GM12874 (cell line): ENCODE data around the gene COL27A1.
A peak's percentile ranks its signal among the peaks of the same experiment; 100 is the strongest.

Experiments
- CTCF ChIP-seq: IDR thresholded peaks from 2 replicates; pipeline ENCODE4 v1.5.1; 2011; ENCODE audit warnings: low read depth, mild to moderate bottlenecking, control low read depth, low read length, moderate library complexity; ENCODE audit not compliant: insufficient read depth

Gene COL27A1

GRCh38 chr9:114289571-114290481 is 134.5 kb downstream of the COL27A1 start:
- no peak for TF ChIP-seq CTCF

DNA sequence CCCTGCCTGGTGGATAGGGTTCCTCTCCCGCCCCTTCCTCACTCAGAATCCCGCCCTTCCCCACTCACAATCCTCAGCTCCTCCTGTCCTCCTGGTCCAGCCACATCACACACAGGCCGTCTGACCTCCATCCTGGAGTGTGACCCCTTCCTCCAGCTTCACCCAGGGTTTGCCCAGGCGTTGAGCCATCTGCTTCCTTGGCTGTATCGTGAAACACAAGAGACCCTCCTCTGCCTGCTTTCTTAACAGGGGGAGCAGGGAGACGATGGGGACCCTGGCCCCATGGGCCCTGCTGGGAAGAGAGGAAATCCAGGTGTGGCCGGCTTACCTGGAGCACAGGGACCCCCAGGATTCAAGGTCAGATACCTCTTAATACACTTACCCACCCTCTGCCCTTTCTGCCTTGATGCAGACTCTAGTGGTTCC is 135.2 kb downstream of the COL27A1 start:
- no peak for TF ChIP-seq CTCF

DNA sequence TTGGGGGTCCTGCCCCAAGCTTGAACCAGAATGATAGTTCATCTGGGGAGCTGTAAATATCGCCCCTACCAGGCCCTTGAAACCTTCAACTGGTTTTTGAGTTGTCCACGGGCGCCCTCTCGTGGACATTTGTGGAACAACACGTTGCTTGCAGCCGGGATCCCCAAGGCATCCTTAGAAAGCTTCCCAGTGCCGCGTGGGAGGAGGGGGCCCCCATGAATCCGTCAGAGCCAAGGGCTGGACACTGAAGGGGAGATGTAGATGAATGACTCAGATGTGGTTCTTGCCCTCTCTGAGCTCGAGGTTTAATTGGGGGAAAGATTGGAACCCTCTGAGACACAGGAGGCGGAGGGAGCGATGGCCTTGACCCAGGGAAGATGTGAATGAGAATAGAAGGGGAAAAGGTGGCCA is 135.7 kb downstream of the COL27A1 start:
- TF ChIP-seq CTCF, result peak; percentile 84

DNA sequence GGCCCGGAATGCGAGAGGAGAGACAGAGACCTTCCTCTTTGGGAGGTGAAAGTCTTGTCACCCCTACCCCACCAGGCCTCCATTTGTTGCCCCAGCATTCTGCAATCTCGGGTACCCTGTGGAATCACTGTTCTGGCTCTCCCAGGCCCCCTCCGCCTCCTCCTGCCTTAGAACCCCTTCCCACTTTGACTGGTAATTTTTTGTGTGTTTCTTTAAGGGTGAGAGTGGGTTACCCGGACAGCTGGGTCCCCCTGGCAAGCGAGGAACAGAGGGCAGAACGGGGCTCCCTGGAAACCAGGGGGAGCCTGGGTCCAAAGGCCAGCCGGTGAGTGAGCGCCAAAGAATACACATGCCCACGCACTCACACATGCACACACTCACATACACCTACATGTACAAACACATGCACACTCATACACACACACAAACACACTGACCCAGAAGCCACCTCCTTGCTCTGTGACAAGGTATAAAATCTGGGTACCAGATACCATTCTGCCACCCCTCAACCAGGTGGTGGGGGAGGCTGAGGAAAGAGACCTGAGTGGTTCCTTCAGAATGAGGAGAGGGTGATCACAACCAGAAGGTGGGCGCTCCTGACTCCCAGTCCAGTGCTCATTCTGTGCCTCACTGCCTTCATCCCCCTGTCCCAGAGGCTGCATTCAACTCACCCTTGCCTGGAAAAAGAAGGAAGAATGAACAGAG is 136.7 kb downstream of the COL27A1 start:
- TF ChIP-seq CTCF, result no peak

- TF ChIP-seq CTCF, result no peak
These were observed 139.3 kb downstream of the COL27A1 start for GRCh38 chr9:114294664-114295063.

DNA sequence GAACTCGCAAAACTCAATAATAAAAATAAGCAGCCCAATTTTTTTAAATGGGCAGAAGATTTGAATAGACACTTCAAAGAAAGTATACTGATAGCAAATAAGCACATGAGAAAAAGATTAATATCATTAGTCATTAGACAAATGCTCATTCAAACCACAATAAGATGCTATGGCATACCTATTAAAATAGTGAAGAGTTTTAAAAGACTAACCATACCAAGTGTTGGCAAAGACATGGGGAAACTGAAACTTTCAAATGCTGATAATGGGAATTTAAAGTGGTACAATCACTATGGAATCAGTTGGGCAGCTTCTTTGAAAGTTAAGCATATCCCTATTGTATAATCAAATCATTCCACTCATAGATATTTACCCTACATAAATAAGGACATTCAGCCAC is 141.0 kb downstream of the COL27A1 start:
- TF ChIP-seq CTCF, result no peak

- TF ChIP-seq CTCF, result no peak
These were observed 144.2 kb downstream of the COL27A1 start for GRCh38 chr9:114299286-114300152.
